NK-92 (cell line): Measurements from ENCODE around the gene HTRA2.

ENCODE experiments used
- DNase-seq: peaks from one replicate; lab custom pipeline; 2025; ENCODE audit not compliant: unreplicated experiment; lab: John Stamatoyannopoulos, UW

HTRA2 gene

GRCh38 chr2:74499940-74500577 lies 29.7 kb upstream of the HTRA2 start:
- no peak for DNase-seq

GRCh38 chr2:74500578-74500946 lies 29.2 kb upstream of the HTRA2 start:
- no peak for DNase-seq

GRCh38 chr2:74501335-74502071 lies 28.2 kb upstream of the HTRA2 start:
- no peak for DNase-seq

GRCh38 chr2:74502147-74502719 lies 27.5 kb upstream of the HTRA2 start:
- no peak for DNase-seq

GRCh38 chr2:74502720-74503505 lies 26.8 kb upstream of the HTRA2 start:
- DNase-seq = no peak

GRCh38 chr2:74503506-74504475 lies 25.9 kb upstream of the HTRA2 start:
- DNase-seq = no peak

GRCh38 chr2:74504591-74504990 lies 25.1 kb upstream of the HTRA2 start:
- no peak for DNase-seq

GRCh38 chr2:74505448-74506246 lies 24.1 kb upstream of the HTRA2 start:
- DNase-seq = no peak

GRCh38 chr2:74507145-74507925 lies 22.4 kb upstream of the HTRA2 start, which contains the start of gene PCGF1:
Gene PCGF1 (minus strand): TSS chr2:74507695. CDS start chr2:74507668, 27 bp downstream.
- DNase-seq = peak; percentile 80

- no peak for DNase-seq
These were observed 21.7 kb upstream of the HTRA2 start for GRCh38 chr2:74507926-74508520.

GRCh38 chr2:74510272-74510671 lies 19.5 kb upstream of the HTRA2 start:
- no peak for DNase-seq

- DNase-seq = no peak
These were observed 18.4 kb upstream of the HTRA2 start for GRCh38 chr2:74511104-74511989.

- no peak for DNase-seq
These were observed 16.8 kb upstream of the HTRA2 start for GRCh38 chr2:74512744-74513604.

GRCh38 chr2:74513605-74514367 lies 15.9 kb upstream of the HTRA2 start:
- no peak for DNase-seq

- DNase-seq = no peak
These were observed 15.1 kb upstream of the HTRA2 start, which contains the start of gene TLX2 for GRCh38 chr2:74514368-74515270. Gene TLX2 (plus strand): TSS chr2:74514450. CDS start chr2:74514807, 357 bp downstream.
